Ureter (tissue), 1 donor: ENCODE data around the gene FAM163B. TPM values are rescaled to one million over a fixed set of nuclear protein-coding genes. Genes with fewer than 3 reads are reported as not detected.

Source experiments
- DNase-seq: peaks from one replicate; pipeline ENCODE4 v3.0.0-alpha.2; 2020; ENCODE audit warnings: low spot score
- total RNA-seq: library from RNA; stranded (reverse); gene quantifications from one replicate; pipeline ENCODE4 v1.2.4, GENCODE V29; 2023
- donor health status: DM: yes; HTN: yes; CAD: no.

Gene FAM163B
- total RNA-seq, 1 donor from 2014 or later = not detected

- DNase-seq = no peak
These were observed 62.1 kb downstream of the FAM163B start for GRCh38 chr9:133547116-133547515.

DNA sequence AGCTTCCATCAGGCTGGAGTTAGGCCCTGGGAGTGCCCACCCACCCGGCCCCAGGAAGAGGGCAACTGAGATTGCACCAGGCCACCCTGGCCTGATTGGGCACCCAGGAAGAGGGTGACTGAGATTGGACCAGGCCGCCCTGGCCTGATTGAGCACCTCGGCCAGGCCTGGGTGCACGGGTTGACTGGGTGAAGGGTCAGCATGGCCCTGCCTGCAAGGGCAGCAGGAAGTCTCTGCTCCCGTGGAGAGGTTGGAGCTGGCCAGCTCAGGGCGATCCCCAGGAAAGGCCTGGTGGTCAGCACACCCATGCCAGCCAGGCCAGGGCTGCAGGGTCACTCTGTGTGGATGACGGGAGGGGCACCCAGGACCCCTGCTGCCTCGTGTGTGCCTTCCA, 62.9 kb downstream of the FAM163B start:
- no peak for DNase-seq

DNA sequence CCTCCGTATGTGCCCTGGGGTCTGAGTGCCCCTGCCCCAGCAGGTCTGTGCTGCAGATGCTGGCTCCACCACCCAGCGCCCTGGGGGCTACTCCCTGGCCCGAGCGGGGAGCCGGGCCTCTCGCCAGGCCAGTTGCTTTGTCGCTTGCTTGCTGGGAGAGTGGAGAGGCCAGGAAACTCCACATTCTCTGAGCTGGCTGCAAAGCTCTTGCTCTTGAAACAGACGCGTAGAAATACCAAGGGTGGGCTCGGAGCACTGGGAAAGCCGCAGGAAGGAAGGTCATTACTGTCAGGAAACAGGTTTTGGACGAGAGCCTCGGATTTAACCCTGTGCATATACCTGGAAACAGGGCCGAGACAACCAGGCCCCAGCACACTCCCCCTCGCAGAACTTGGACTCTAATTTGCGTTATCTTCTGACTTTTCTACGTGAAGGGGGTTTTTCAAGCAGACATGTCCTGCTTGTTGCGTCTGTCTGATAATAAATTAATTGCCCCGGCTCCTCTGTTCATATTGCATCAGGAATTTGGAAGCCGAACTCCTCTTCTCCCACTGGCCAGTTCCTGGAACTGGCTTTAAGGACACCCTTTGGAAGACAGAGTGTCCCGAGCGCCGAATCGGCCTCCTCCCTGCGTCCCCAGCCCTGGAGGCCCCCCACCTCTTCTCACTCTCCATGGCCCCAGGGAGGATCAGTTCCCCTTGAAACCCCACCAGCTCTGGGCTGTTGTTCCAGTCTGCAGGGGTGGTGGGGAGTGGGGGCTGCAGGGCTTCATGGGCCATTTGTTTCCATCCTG, 63.5 kb downstream of the FAM163B start:
- DNase-seq = no peak

- DNase-seq = no peak
These were observed 65.3 kb downstream of the FAM163B start for GRCh38 chr9:133543772-133544467.

GRCh38 chr9:133542002-133542401, 67.2 kb downstream of the FAM163B start:
- DNase-seq = no peak

- no peak for DNase-seq
These were observed 68.5 kb downstream of the FAM163B start for GRCh38 chr9:133540698-133541025.

DNA sequence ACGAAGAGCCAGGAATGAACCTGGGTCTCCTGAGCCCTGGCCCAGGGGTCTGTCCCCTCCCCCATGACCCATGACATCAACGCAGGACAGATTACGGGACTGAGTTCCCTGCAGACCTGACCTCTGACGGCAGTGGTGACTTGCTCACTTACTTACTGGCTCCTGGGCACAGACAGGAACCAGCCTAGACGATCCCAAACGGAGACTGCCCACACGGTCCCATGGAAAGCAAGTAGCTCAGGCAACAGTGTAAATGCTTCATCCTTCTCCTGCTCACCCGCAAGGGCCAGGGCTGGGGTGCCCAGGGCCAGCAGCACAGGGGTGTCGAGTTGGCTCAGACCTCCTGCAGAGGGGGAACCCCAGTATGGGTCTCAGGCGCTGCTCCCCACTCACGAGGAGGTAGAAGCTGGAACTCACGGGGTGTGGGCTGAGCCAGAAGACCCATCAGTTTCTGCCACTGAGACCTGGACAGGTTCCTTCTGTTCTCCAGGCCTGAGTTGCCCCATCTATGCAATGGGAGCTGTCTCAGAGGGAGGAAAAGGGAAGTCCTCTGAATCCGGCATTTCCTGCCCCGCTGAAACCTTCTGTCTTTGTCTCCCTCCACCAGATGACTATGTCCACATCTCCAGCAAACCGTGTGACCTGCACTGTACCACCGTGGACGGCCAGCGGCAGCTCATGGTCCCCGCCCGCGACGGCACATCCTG, 69.0 kb downstream of the FAM163B start:
- no peak for DNase-seq

- no peak for DNase-seq
These were observed 70.0 kb downstream of the FAM163B start for GRCh38 chr9:133538851-133539833.

- no peak for DNase-seq
These were observed 71.0 kb downstream of the FAM163B start for GRCh38 chr9:133538176-133538575.

DNA sequence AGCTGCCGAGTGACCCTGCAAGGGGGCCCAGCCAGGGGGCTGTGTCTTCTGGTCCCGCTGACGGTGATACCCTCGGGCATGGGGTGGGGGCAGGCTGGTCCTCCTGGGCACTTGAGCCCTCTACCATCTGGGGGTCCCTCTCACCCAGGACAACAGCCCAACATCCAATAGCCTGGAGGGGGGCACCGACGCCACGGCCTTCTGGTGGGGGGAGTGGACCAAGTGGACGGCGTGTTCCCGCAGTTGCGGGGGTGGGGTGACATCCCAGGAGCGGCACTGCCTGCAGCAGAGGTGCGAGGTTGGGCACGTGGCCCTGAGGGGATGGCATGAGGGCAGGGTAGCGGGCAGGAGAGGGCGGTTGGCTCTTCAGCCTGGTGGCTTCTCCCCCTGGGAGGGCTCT, 71.9 kb downstream of the FAM163B start:
- no peak for DNase-seq

DNA sequence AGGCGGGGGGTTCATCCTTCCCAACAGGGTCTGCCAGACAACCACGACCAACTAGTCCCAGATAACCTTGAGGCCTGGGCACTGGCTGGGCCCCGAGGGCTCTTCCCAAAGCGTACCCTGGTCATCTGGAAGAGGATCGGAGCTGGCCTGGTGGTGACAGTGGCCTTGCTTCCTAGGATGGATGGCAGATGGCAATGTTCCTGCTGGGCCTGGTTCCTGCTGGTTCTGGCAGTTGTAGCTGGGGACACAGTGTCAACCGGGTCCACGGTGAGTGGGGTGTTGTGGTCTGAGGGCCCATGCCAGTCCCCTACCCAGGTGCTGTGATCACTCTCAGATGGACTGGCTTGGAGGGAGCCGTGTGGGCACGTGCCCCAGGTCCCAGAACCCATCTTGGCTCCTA, 72.7 kb downstream of the FAM163B start:
- DNase-seq = no peak

- no peak for DNase-seq
These were observed 73.1 kb downstream of the FAM163B start for GRCh38 chr9:133536080-133536479.

- DNase-seq = no peak
These were observed 73.8 kb downstream of the FAM163B start for GRCh38 chr9:133535306-133535877.

DNA sequence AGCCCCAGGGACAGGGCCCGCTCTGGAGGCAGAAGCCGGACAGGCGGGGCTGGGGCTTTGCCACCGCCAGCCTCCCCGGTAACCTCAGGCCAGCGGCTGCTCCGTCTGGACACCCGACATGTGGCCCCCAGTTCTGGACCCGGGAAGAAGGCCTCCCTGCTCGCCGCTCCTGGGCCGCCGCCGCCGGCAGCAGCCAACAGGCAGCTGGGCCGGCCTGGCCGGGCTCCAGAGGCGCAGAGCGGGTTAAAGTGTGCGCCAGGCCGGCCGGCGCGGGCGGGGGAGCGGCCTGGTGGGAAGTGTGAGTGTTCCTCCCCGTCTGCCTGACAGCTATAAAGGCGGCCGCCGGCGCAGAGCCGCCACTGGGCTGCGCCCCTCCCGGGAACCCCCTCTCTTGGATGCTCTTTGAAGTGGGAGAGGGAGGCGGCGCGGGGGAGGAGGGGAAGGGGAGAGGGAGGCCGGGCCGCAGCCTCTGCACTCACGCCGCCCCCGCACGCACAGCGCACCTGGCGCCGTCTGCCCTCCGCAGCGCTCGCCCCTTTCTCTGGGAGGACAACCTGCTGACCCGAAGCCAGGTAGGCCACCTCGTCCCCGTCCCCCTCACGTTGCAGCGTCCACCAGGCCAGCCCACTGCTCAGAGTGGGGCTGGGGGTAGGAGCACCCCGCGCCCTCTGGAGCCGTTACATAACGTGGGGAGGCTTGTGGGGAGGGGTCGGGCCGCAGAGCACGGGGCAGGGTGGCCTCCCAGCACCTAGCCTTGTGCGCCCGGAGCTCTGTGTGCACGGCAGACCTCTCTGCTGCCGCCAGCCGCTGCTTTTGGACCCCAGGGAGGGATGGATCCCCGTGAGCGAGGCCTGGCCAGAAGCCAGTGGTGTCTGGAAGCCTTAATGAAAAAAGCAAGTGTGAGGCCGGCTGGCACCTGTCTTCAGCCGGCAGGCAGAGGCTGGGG, 74.6 kb downstream of the FAM163B start, which contains the start of gene ADAMTSL2:
TSS of gene ADAMTSL2 (plus strand) at position 359 of the 946 bp plus-strand sequence. CDS start 2,009 bp downstream, outside the sequence.
- DNase-seq = no peak

DNA sequence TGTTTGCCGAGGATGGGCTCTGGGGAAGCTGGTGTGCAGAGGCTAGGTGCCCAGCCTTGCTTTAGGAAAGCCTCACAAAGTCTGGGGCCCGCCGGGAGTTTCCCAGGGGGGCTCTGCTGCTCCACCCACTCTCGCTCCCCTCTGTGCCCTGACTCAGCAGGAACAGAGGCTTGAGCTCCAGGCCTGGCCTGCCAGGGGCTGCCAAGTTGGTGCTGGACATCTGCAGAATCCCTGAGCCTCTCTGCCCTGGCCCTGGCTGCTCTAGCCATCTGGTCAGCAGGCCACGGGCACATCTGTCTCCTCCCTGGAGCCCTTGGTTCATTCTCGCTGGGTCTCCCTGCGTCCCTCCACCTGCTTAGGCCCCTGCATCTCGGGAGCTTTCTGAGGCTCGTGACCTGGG, 75.3 kb downstream of the FAM163B start:
- DNase-seq = no peak

DNA sequence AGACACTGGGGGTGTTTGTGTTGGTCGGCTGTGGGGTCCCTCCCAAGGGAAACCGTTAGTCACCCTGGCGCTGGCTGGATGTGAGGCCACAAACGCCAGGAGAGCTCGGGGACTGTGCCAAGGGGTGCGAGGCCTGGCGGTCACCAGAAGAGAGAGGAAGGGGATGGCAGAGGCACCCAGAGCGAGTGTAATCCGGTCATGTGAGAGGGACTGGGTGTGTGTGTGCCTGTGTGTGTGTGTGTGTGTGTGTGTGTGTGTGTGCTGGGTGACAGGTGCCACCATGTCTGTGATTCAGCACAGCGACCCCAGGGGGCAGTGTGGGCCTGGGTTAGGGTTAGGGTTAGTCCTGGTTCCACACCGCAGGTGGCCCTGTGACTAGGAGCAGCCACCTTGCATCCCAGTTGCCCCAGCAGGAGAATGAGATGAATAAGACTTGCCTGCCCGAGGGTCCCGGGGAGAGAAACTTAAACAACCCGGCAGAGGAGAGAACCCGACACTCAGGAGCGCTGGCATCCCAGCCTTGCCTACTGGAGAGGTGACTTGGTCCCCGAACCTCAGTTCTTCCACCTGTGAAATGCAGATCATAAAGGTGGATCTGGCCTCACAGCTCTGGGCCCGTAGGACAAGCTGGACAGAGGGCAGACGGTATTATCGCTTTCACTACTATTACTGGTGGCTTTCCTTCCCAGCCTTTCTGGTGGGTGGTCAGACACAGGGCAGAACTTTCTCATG, 76.1 kb downstream of the FAM163B start:
- DNase-seq = peak; percentile 77

DNA sequence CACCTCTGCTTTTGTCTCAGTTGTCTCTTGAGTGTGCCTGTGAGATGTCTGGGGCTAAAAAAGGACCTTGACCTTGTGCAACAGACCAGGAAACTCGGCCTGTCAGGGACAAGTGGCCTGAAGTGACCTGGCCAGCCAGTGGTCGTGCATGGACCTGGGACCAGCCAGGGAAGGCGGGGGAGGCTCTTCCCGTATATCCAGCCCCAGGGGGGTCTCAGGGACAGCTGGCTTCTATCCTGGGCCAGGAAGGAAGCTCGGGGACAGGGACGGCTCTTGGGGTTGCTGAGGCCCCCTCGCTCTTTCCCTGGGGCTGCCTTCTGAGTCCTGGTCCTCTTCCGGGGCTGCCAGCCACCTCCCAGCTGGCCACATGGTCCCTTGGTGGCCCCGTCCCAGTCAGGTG, 77.9 kb downstream of the FAM163B start:
- DNase-seq = no peak

- no peak for DNase-seq
These were observed 79.3 kb downstream of the FAM163B start for GRCh38 chr9:133529874-133530273.

- DNase-seq = no peak
These were observed 79.7 kb downstream of the FAM163B start for GRCh38 chr9:133529457-133529856.
